ENCODE measurements around the gene CARD19.
A peak's percentile ranks its signal among the peaks of the same experiment; 100 is the strongest.
"Not testable (repeated sequence)": the region's sequence is repeated elsewhere in the genome, so short reads cannot be mapped to it uniquely, and the experiment has no call there.

CARD19 gene

DNA sequence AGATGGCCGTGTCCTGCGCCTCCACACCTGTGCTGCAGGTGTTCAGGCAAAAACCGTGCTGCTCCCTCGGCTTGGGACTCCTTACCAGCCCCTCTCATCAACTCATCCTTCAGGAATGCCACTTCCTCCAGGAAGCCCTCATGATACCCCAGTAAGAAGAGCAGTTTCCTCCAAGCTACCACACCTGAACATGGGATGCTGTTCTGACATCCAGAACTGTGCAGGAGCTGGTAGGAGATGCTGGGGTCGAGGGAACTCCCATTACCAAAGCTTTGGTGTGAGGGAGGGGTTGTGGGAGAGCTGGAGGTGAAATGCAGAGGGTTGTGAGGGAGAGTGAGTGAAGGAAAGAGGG, 18.9 kb downstream of the CARD19 start:
- TF ChIP-seq, protein P1, sequence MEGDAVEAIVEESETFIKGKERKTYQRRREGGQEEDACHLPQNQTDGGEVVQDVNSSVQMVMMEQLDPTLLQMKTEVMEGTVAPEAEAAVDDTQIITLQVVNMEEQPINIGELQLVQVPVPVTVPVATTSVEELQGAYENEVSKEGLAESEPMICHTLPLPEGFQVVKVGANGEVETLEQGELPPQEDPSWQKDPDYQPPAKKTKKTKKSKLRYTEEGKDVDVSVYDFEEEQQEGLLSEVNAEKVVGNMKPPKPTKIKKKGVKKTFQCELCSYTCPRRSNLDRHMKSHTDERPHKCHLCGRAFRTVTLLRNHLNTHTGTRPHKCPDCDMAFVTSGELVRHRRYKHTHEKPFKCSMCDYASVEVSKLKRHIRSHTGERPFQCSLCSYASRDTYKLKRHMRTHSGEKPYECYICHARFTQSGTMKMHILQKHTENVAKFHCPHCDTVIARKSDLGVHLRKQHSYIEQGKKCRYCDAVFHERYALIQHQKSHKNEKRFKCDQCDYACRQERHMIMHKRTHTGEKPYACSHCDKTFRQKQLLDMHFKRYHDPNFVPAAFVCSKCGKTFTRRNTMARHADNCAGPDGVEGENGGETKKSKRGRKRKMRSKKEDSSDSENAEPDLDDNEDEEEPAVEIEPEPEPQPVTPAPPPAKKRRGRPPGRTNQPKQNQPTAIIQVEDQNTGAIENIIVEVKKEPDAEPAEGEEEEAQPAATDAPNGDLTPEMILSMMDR (IDR thresholded peaks at IDR 0.05), result no peak
- peaks cover 17% of the 10 kb centered on the region for H3K4me1 ChIP-seq
- no peak overlapping the region for H3K4me3 ChIP-seq (ENCODE audit: low read depth, low read length)
- H3K4me2 ChIP-seq (ENCODE audit: low read length), result no peak overlapping the region
- no peak overlapping the region for H3K9ac ChIP-seq
- H3K36me3 ChIP-seq (ENCODE audit: control insufficient read depth, insufficient read depth, low read length), result no peaks in the 10 kb centered on the region
- H2AFZ ChIP-seq, result no peak overlapping the region
- H3K27ac ChIP-seq, result peak overlapping the region; percentile 39
- H3K9me3 ChIP-seq (ENCODE audit: control insufficient read depth, low read length), result no peaks in the 10 kb centered on the region
- no peaks in the 10 kb centered on the region for H3K79me2 ChIP-seq
- H3K27me3 ChIP-seq (ENCODE audit: control insufficient read depth, insufficient read depth, low read length), result no peaks in the 10 kb centered on the region

DNA sequence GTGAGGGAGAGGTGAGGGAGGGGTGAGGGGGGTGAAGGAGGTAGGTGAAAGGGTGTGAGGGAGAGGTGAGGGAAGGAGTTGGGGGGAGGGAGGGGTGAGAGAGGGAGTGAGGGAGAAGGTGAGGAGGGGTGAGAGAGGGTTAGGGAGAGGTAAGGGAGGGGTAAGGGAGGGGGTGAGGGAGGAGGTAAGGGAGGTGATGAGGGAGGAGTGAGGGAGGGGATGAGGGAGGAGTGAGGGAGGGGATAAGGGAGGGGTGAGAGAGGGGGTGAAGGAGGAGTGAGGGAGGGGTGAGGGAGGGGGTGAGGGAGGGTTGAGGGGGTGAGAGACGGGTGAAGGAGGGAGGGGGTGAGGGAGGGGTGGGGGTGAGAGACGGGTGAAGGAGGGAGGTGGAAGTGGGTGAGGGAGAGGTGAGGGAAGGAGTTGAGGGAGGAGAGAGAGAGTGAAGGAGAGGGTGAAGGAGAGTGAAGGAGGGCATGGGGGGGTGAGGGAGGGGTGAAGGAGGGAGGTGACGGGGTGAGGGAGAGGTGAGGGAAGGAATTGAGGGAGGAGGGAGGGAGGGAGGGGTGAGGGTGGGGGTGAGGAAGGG, 19.6 kb downstream of the CARD19 start:
- Histone ChIP-seq H3K4me2 (ENCODE audit: low read length) (no peak overlapping the region), H3K9ac (no peak overlapping the region), H2AFZ (no peak overlapping the region), H3K4me1 (peaks cover 22% of the 10 kb centered on the region), H3K9me3 (ENCODE audit: control insufficient read depth, low read length) (no peaks in the 10 kb centered on the region), H3K4me3 (ENCODE audit: low read depth, low read length) (no peak overlapping the region), H3K36me3 (ENCODE audit: control insufficient read depth, insufficient read depth, low read length) (no peaks in the 10 kb centered on the region), H3K79me2 (no peaks in the 10 kb centered on the region), H3K27me3 (ENCODE audit: control insufficient read depth, insufficient read depth, low read length) (no peaks in the 10 kb centered on the region), H3K27ac (no peak overlapping the region)
- TF ChIP-seq, protein P1 (IDR thresholded peaks at IDR 0.05), result no peak

DNA sequence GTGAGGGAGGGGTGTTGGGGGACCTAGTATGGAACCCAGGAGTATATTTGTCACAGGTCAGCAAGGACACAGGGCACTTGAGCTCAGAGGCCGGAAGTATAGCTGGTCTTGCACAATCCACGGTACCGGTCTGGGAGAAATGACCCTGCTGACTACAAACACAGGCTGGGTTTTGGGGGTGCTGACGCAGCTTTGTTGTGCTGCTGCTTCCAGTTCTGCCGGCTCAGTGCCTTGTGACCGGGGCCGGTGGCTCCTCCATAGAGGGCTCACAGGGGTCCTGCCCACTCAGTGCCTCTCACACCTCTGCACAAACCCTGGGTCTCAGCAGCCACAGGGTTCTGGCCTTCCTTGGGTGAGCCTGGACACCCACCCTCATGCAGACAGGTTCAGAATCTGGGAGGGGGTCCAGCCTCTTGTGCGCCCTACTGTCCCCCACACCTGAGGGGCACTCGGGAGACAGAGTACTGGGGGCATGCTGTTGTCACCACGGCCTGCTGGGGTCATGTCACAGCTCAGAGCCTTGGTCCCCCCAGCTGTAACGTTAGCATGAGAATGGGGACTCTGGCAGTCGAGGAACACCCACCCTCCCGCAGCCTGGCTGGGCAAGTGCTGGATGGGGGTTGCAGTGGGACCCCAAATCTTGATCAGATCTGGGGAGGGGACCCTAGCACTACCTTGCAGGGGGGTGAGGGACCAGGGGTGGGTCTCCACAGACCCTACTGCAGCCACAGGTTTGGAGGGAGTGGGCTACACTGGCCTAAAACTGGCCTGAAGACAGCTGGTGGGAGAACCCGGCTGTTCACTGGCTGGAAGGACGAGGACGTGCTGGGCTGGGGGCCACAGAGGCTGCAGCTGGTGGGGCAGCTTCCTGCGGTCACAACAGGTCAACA, 20.3 kb downstream of the CARD19 start:
- Histone ChIP-seq H3K27me3 (ENCODE audit: control insufficient read depth, insufficient read depth, low read length) (no peaks in the 10 kb centered on the region), H3K4me1 (peaks cover 23% of the 10 kb centered on the region), H3K79me2 (no peaks in the 10 kb centered on the region), H3K4me2 (ENCODE audit: low read length) (peak overlapping the region; percentile 77), H3K27ac (peak overlapping the region; percentile 90), H3K4me3 (ENCODE audit: low read depth, low read length) (no peak overlapping the region), H3K36me3 (ENCODE audit: control insufficient read depth, insufficient read depth, low read length) (no peaks in the 10 kb centered on the region), H2AFZ (peak overlapping the region; percentile 38), H3K9ac (no peak overlapping the region), H3K9me3 (ENCODE audit: control insufficient read depth, low read length) (no peaks in the 10 kb centered on the region)
- TF ChIP-seq, protein P1 (IDR thresholded peaks at IDR 0.05), result no peak

DNA sequence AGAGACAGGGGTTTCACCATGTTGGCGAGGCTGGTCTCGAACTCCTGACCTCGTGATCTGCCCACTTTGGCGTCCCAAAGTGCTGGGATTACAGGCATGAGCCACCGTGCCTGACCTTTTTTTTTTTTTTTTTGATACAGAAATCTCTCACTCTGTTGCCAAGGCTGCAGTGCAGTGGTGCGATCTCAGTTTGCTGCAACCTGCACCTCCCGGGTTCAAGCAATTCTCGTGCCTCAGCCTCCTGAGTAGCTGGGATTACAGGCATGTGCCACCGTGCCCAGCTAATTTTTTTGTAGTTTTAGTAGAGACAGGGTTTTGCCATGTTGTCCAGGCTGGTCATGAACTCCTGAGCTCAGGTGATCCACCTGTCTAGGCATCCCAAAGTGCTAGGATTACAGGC, 21.5 kb downstream of the CARD19 start:
- H3K9ac ChIP-seq; H3K36me3 ChIP-seq (ENCODE audit: control insufficient read depth, insufficient read depth, low read length); H3K79me2 ChIP-seq; H3K4me3 ChIP-seq (ENCODE audit: low read depth, low read length); H2AFZ ChIP-seq; H3K27me3 ChIP-seq (ENCODE audit: control insufficient read depth, insufficient read depth, low read length); H3K27ac ChIP-seq; H3K4me2 ChIP-seq (ENCODE audit: low read length); H3K9me3 ChIP-seq (ENCODE audit: control insufficient read depth, low read length): not testable (repeated sequence)
- H3K4me1 ChIP-seq, result peaks cover 23% of the 10 kb centered on the region

DNA sequence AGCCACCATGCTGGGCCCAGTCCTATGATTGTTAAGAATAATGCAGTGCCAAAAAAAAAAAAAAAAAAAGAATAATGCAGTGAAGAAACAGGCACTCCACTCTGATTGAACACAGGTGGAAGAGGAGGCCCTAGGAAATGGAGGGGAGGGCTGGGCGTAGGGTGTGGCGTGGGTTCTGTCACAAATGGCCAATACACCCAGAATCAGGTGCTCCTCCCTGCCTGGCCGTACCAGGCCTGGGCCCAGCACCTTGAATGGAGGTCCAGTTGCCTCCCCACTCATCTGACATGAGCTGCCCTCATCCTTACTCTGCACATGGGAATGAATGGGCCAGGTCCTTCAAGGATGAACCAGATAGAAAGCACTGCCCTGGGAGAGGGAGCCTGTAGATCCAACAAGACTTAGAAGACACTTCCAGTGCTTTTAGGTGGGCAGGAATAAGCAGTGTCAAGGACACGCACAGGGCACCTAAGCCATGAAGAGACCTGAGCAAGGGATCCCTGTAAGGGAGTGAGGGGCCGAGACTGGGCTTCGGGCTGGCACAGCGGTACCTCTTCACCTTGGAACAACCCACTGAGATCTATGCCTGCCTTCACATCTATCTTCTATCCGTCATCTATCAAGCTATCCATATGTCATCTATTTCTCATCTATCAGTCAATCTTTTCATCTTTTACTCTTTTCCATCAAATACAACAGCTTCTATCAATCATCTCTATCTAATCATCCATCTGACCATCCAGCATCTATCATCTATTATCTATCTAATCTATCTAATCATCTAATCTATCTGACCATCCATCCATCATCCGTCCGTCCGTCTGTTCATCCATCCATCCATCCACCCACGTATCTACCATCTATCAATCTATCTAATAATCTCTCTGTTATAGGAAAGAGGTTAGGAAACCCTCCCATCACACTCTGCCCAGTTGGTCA, 22.2 kb downstream of the CARD19 start:
- Histone ChIP-seq H3K27ac (peak overlapping the region; percentile 88), H3K9ac (no peak overlapping the region), H3K36me3 (ENCODE audit: control insufficient read depth, insufficient read depth, low read length) (no peaks in the 10 kb centered on the region), H3K4me3 (ENCODE audit: low read depth, low read length) (no peak overlapping the region), H3K4me1 (peaks cover 23% of the 10 kb centered on the region), H3K27me3 (ENCODE audit: control insufficient read depth, insufficient read depth, low read length) (no peaks in the 10 kb centered on the region), H3K9me3 (ENCODE audit: control insufficient read depth, low read length) (no peaks in the 10 kb centered on the region), H3K4me2 (ENCODE audit: low read length) (no peak overlapping the region), H3K79me2 (no peaks in the 10 kb centered on the region), H2AFZ (no peak overlapping the region)
- TF ChIP-seq, protein P1 (IDR thresholded peaks at IDR 0.05), result no peak

Measured in parathyroid adenoma (tissue), 2 donors.